HG03066 (cell line): Measurements from ENCODE around the gene FYB1.
A peak's percentile ranks its signal among the peaks of the same experiment; 100 is the strongest.

Source experiments
- ATAC-seq: cut with Tn5 transposase; IDR thresholded peaks from one replicate; pipeline ENCODE4 v1.9.1; 2021; ENCODE audit warnings: low read depth; ENCODE audit not compliant: unreplicated experiment

FYB1 gene

DNA sequence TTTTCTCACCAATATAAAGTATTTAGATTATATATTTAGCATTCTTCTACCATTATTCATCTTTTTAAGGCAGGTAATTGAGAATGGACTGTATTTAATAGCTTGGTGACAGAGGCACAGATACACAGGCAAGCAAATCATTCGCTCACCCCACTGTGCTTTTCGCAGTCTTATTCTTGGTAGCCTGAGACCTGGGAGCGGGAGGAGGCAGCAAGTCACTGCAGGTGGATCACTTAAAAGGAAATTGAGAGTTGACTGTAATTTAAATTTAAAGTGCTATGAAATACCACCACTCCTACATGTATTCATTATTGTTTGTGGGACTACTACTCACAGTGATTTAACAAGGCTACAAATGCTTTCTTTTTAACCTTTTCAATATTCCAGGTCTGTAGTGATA lies 154.9 kb downstream of the FYB1 start:
- ATAC-seq = no peak

GRCh38 chr5:39063037-39063436 lies 156.3 kb downstream of the FYB1 start:
- ATAC-seq = no peak

DNA sequence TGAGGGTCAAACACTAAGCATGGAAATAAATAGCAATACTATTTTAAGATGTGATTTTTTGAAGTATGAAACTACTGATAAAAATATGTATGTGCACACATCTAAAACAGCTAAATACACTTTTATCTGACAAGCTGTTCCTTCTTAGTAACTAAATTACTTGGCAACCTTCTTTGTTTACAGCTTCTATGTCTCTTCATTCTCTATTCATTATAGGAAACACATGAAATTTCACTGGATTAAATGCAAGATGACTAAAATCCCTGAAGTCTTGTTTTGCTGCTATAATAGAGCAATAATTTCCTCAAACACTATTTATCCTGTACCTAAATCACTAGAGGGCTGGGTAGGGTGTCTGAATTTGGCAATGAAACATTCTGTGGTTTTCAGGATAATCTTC lies 156.8 kb downstream of the FYB1 start:
- ATAC-seq = no peak

DNA sequence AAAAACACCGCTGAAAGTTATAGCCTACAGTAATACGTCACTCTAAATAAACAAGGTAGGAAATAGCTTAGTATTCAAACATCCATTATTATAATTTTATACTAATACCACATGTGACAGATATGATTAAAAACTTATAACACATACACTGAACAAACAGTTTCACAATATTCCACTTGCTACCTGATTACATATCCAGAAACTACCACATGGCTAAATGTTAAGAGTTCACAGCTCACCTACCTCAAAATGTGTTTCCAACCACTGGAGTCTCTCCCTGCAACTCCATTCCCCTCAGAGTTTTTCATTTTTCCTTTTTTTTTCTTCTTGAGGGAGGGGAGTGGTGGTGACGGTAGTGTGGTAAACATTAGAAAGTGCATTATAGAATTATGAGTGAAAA lies 157.3 kb downstream of the FYB1 start:
- no peak for ATAC-seq

DNA sequence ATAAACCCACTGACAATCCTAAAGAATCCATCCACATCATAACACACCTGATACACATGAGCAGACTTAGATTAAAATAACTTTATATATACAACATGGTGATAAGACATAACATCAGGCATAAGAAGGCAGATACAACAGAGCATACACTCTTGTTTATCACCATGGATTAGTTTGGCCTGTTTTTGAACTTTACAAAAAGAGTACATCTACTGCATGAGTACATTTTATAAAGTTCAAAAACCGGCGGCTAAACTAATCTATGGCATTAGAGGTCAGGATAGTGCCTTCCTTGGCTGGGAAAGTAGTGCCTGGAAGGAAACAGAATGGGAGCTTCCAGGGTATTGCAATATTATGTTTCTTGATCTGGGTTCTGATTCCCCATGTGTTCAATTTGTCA lies 160.3 kb downstream of the FYB1 start:
- ATAC-seq = no peak

- ATAC-seq = peak; percentile 89
Observed at GRCh38 chr5:39058178-39058921, 161.0 kb downstream of the FYB1 start.

DNA sequence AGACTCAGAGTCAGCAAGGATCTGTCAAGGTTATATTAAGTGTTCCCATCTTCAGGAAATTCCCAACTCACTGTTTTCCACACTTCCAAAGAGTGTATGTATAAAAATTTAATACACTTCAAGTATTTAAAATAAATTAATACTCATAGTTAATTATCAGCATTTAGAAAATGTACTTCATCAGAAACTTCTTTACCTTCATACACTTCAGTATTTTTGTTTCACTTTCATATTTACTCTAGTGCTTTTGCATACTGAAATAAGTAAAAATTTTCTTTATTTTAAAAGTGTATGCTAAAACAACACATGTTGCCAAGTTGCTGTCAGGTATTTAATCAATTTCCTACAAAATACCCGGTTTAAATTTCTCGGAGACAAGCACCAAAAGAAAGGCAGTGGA lies 161.6 kb downstream of the FYB1 start:
- ATAC-seq = peak; percentile 48

GRCh38 chr5:39055768-39056398 lies 163.5 kb downstream of the FYB1 start:
- no peak for ATAC-seq
